Fibroblast of upper back skin (primary cell): ENCODE data around the gene TBC1D3.
"Not testable (repeated sequence)": the region's sequence is repeated elsewhere in the genome, so short reads cannot be mapped to it uniquely, and the experiment has no call there.

Experiments used
- DNase-seq: peaks from one replicate; pipeline ENCODE4 v3.0.0-alpha.2; 2013

The TBC1D3 gene

DNA sequence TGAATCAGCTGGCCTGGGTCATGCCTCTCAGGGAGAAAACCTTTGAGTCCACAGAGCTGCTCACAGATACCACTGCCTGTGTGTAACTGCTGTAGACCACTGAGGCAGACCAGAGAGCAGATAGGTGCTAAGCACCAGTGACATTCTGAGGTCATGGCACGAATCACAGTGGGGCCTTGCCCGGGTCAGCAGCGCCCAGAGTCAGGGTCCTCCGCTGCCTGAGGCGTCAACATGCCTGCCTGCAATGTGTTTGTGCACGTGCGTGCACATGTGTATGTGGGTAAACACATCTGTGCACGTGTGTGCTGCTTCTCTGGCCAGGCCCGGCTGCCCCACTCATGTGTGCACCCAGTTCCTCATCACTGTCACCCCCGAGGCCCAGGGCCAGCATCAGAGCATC, at the start of gene TBC1D3:
Gene TBC1D3, minus strand, starts transcription at position 101 of the 400 bp plus-strand sequence. CDS start 1,526 bp downstream, outside the sequence.
- not testable (repeated sequence) for DNase-seq

DNA sequence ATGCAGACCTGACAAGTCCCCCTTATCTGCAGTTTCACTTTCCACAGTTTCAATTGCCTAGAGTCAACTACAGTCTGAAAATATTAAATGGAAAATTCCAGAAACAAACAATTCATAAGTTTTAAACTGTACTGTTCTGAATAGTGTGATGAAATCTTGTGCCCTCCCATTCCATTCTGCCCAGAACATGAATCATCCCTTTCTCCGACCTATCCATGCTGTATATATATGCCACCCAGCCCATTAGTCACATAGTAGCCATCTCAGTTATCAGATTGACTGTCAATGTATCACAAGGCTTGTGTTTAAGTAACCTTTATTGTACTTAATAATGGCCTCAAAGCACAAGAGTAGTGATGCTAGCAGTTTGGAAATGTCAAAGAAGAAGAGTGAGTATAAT, 40.4 kb upstream of the TBC1D3 start:
- DNase-seq = not testable (repeated sequence)

DNA sequence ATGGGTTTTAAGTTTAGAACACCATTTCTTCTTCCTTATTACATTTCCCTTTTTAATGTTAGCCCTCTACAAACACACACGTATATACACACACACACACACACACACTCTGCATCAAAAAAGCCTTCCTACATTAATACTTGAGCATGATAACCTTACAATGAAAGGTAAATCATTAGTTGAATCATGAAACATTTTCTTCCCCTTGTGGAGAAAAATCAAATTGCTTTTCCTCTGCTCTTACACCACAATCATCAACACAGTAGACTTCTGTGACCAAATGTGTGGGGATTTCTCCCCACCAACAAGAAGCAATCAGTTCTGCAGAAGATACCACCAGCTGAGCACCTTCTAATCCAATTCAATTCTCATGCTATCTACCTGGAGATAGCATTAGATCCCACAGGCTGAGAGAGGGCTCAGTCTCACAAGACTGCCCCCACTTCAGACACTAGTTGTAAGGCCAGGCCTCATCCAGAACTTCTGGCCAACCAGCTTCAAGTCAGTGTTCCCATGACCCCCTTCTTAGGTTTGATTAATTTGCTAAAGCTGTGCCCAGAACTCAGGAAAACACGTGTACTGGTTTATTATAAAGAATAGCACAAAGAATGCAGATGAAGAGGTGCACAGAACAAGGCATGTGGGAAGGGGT, 33.6 kb upstream of the TBC1D3 start:
- not testable (repeated sequence) for DNase-seq

DNA sequence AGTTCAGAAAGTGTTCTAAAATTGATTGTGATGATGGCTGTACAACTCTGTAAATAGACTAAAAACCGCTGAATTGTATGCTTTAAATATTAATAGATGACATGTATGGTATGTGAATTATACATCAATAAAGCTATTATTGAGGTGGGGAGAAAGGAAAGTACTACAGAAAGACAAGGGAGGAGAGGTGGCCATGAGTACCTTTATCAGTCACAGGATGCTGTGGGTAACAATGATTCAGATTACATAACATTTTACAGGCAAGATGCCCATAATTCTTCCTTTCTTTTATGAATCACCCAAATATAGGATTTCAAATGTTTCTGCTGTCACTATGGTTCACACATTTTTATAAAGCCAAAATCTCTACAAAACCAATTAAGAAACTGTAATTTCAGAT, 28.5 kb upstream of the TBC1D3 start:
- DNase-seq = not testable (repeated sequence)

DNA sequence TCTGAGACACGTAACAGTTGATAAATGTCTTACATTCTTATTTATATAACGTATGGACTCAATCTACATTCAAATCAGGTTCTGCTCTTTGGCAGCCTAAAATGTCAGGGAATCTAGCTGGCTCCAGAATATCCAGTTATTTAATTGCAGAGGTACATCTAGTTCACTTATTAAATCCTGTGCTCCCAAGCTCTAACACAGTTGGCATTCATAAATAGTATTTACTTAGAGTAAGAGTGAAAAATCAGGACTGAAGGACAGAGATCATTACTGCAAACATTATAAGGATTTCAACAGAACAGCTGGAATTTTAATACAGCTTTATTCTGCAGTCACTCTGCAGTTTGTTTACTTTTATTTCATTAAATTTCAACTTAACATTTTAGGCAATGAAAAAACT, 7.9 kb upstream of the TBC1D3 start:
- not testable (repeated sequence) for DNase-seq

DNA sequence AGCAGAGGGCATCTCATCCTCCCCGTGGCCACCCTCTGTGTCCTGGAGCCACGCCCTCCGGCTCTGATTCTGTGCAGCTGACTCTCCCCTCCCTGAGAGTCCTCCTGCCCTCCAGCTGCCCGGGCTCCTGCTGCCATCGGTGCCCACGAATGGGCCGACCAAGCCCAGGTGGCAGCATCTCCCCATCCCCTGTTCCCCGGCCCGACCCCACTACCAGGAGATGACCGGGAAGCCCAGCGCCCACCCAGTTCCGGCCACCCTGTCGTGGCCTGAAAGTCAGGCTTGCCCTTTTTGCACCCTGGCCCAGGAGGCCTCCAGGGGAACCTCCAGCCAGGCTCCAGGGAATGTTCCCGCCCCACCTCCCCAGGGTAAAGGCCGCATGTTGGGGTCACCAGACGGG, 57.5 kb downstream of the TBC1D3 start:
- not testable (repeated sequence) for DNase-seq
